Measurements from ENCODE around the gene ERLEC1.

The ERLEC1 gene

DNA sequence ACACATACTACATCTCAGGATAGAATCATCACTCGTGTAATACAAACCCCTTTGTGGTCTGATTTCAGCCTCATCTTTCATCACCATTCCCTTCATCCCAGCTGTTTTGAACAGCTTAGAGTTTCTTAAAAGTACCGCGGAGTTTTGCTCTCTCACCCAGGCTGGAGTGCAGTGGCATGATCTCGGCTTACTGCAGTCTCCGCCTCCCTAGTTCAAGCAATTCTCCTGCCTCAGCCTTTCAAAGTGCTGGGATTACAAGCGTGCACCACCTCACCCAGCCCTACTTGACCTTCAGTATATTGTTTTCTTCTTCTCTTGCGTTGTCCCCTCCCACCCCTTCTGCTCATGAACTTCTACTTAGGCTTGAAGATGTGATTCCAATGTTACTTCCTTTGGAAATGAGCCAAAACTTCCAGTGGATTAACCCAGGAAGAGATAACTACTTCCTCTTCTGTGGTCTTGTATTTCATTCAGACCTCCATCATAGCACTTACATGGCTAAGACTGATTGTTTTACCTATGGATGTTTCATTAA is 15.8 kb downstream of the ERLEC1 start:
- 94% methylated on average over 7 of the region's 7 CpGs for WGBS
- H3K36me3 ChIP-seq (ENCODE audit: control insufficient read depth in 1 of 2, insufficient read depth in 2 of 2, low read depth in 1 of 2, low read length in 2 of 2), result peaks cover 22 to 95% of the 10 kb centered on the region in 2 experiments
- no peaks in the 10 kb centered on the region for H3K4me1 ChIP-seq (ENCODE audit: control insufficient read depth, insufficient read depth, low read depth, low read length)
- H3K79me1 ChIP-seq (replicated peaks; ENCODE audit: low read length, poor library complexity, severe bottlenecking), result peaks cover 14% of the 10 kb centered on the region
- H3K4me2 ChIP-seq (ENCODE audit: low read length, poor library complexity, severe bottlenecking), result no peak overlapping the region
- no peak overlapping the region for H3K18ac ChIP-seq (ENCODE audit: low read depth in 1 of 2, low read length in 2 of 2)
- H3K27me3 ChIP-seq (ENCODE audit: control insufficient read depth in 1 of 2, insufficient read depth in 1 of 2, low read length in 2 of 2), result no peaks in the 10 kb centered on the region
- no peak overlapping the region for H3K4ac ChIP-seq (ENCODE audit: low read depth in 1 of 2, low read length in 2 of 2)
- no peaks in the 10 kb centered on the region for H3K9me3 ChIP-seq (ENCODE audit: control insufficient read depth, low read length)
- no peak overlapping the region for H3K14ac ChIP-seq (ENCODE audit: low read length in 2 of 2)
- no peak overlapping the region for H2AK5ac ChIP-seq (ENCODE audit: low read length, severe bottlenecking)
- no peak overlapping the region for H3K4me3 ChIP-seq (ENCODE audit: insufficient read depth in 1 of 2, low read depth in 1 of 2, low read length in 2 of 2)
- DNase-seq, result no peak
- H4K8ac ChIP-seq (ENCODE audit: low read length), result no peak overlapping the region
- H3K23ac ChIP-seq (ENCODE audit: low read length in 2 of 2), result no peak overlapping the region
- H2BK5ac ChIP-seq (ENCODE audit: low read depth, low read length, poor library complexity, severe bottlenecking), result no peak overlapping the region
- H4K91ac ChIP-seq (ENCODE audit: low read length), result no peak overlapping the region
- H2AFZ ChIP-seq (ENCODE audit: low read depth, low read length), result no peak overlapping the region
- H2BK120ac ChIP-seq (ENCODE audit: low read depth, low read length), result no peak overlapping the region
- no peak overlapping the region for H2BK15ac ChIP-seq (ENCODE audit: low read depth, poor library complexity, severe bottlenecking)
- H2BK12ac ChIP-seq (ENCODE audit: low read length in 2 of 2), result no peak overlapping the region
- H3K9ac ChIP-seq (ENCODE audit: low read length), result no peak overlapping the region
- H3K27ac ChIP-seq (ENCODE audit: low read length, poor library complexity, severe bottlenecking), result no peak overlapping the region

DNA sequence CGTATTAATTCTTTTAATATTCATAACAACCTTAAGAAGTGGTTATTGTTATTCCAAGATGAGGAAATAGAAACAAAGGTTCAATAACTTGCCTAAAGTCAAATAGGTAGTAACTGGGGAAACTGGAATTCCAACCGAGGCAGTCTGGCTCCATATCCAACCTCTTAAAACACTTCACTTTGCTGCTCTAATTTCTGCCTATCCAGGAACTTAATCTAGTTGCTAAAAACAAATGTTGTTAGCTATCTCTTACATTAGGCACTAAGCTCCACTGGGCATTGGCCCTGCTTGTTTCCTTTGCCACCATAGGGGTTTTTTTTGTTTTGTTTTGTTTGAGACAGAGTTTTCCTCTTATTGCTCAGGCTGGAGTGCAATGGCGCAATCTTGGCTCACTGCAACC is 24.8 kb downstream of the ERLEC1 start:
- Histone ChIP-seq H3K9me3 (ENCODE audit: control insufficient read depth, low read length) (no peaks in the 10 kb centered on the region), H3K4me3 (ENCODE audit: insufficient read depth in 1 of 2, low read depth in 1 of 2, low read length in 2 of 2) (no peak overlapping the region), H3K4me1 (ENCODE audit: control insufficient read depth, insufficient read depth, low read depth, low read length) (no peaks in the 10 kb centered on the region), H4K91ac (ENCODE audit: low read length) (no peak overlapping the region), H2BK12ac (ENCODE audit: low read length in 2 of 2) (no peak overlapping the region), H2BK120ac (ENCODE audit: low read depth, low read length) (no peak overlapping the region), H3K4ac (ENCODE audit: low read depth in 1 of 2, low read length in 2 of 2) (no peak overlapping the region), H2BK5ac (ENCODE audit: low read depth, low read length, poor library complexity, severe bottlenecking) (no peak overlapping the region), H3K4me2 (ENCODE audit: low read length, poor library complexity, severe bottlenecking) (no peak overlapping the region), H3K27ac (ENCODE audit: low read length, poor library complexity, severe bottlenecking) (no peak overlapping the region), H2BK15ac (ENCODE audit: low read depth, poor library complexity, severe bottlenecking) (no peak overlapping the region), H2AK5ac (ENCODE audit: low read length, severe bottlenecking) (no peak overlapping the region), H3K27me3 (ENCODE audit: control insufficient read depth in 1 of 2, insufficient read depth in 1 of 2, low read length in 2 of 2) (no peaks in the 10 kb centered on the region), H3K18ac (ENCODE audit: low read depth in 1 of 2, low read length in 2 of 2) (no peak overlapping the region), H3K14ac (ENCODE audit: low read length in 2 of 2) (no peak overlapping the region), H3K9ac (ENCODE audit: low read length) (no peak overlapping the region), H3K79me1 (replicated peaks; ENCODE audit: low read length, poor library complexity, severe bottlenecking) (peaks cover 2% of the 10 kb centered on the region), H3K36me3 (ENCODE audit: control insufficient read depth in 1 of 2, insufficient read depth in 2 of 2, low read depth in 1 of 2, low read length in 2 of 2) (peaks cover 25 to 93% of the 10 kb centered on the region in 2 experiments), H3K23ac (ENCODE audit: low read length in 2 of 2) (no peak overlapping the region), H2AFZ (ENCODE audit: low read depth, low read length) (no peak overlapping the region), H4K8ac (ENCODE audit: low read length) (no peak overlapping the region)
- WGBS, result 100% methylated on average over 1 of the region's 3 CpGs
- DNase-seq, result no peak

DNA sequence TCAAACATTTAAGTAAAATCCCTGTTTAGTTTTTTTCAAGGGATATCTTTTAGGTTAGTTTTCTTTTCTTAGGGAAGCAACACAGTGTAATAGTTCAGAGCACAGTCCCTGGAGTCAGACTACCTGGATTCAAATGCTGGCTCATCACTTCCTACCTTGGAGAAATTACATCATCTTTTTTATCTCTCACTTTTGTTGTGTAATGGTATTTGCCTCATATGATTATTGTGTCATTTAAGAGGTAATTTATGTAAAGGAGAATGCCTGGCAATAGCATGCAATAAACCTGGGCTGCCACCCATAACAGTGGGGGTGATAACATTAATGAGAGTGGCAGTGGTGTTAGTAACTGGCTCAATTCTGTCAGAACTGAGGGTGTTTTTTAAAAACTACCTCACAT is 26.3 kb downstream of the ERLEC1 start:
- Histone ChIP-seq H2BK5ac (ENCODE audit: low read depth, low read length, poor library complexity, severe bottlenecking) (no peak overlapping the region), H3K4me2 (ENCODE audit: low read length, poor library complexity, severe bottlenecking) (no peak overlapping the region), H2AFZ (ENCODE audit: low read depth, low read length) (no peak overlapping the region), H2BK15ac (ENCODE audit: low read depth, poor library complexity, severe bottlenecking) (no peak overlapping the region), H3K79me1 (replicated peaks; ENCODE audit: low read length, poor library complexity, severe bottlenecking) (no peaks in the 10 kb centered on the region), H3K9ac (ENCODE audit: low read length) (no peak overlapping the region), H3K27ac (ENCODE audit: low read length, poor library complexity, severe bottlenecking) (no peak overlapping the region), H3K9me3 (ENCODE audit: control insufficient read depth, low read length) (no peaks in the 10 kb centered on the region), H3K27me3 (ENCODE audit: control insufficient read depth in 1 of 2, insufficient read depth in 1 of 2, low read length in 2 of 2) (no peaks in the 10 kb centered on the region), H3K18ac (ENCODE audit: low read depth in 1 of 2, low read length in 2 of 2) (no peak overlapping the region), H3K36me3 (ENCODE audit: control insufficient read depth in 1 of 2, insufficient read depth in 2 of 2, low read depth in 1 of 2, low read length in 2 of 2) (peaks cover 19 to 91% of the 10 kb centered on the region in 2 experiments), H4K8ac (ENCODE audit: low read length) (no peak overlapping the region), H3K4me3 (ENCODE audit: insufficient read depth in 1 of 2, low read depth in 1 of 2, low read length in 2 of 2) (no peak overlapping the region), H2AK5ac (ENCODE audit: low read length, severe bottlenecking) (no peak overlapping the region), H2BK120ac (ENCODE audit: low read depth, low read length) (no peak overlapping the region), H3K23ac (ENCODE audit: low read length in 2 of 2) (no peak overlapping the region), H2BK12ac (ENCODE audit: low read length in 2 of 2) (no peak overlapping the region), H3K14ac (ENCODE audit: low read length in 2 of 2) (no peak overlapping the region), H4K91ac (ENCODE audit: low read length) (no peak overlapping the region), H3K4ac (ENCODE audit: low read depth in 1 of 2, low read length in 2 of 2) (no peak overlapping the region), H3K4me1 (ENCODE audit: control insufficient read depth, insufficient read depth, low read depth, low read length) (no peaks in the 10 kb centered on the region)
- DNase-seq, result no peak

DNA sequence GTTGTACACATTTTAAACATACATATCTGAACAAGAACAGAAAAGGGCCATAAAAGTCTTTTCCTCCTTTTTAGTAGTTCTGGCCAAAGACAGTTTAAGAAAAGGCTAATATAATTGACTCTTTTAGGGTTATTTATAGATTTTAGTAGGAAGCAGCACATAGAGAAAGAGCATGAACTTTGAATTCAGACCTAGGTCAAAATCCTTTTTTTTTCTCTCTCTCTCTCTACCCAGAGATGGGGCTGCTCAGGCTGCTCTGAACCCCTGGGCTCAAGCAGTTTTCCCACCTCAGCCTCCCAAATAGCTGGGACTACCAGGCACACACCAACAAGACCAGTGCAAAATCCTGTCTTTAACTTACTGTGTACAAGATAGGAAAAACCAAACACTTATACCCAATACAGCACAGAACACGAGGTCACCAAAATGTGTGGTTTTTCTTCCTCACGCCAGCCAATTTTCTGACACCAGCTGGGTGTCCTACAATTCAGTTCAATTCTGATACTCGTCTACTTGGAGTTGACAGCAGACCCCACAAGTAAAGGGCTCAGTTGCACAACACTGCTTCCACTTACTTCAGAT is 32.1 kb downstream of the ERLEC1 start:
- no peak overlapping the region for H3K18ac ChIP-seq (ENCODE audit: low read depth in 1 of 2, low read length in 2 of 2)
- no peak overlapping the region for H2BK5ac ChIP-seq (ENCODE audit: low read depth, low read length, poor library complexity, severe bottlenecking)
- H3K36me3 ChIP-seq (ENCODE audit: control insufficient read depth in 1 of 2, insufficient read depth in 2 of 2, low read depth in 1 of 2, low read length in 2 of 2), result peaks cover 22 to 65% of the 10 kb centered on the region in 2 experiments
- no peak overlapping the region for H3K4me2 ChIP-seq (ENCODE audit: low read length, poor library complexity, severe bottlenecking)
- H2BK120ac ChIP-seq (ENCODE audit: low read depth, low read length), result no peak overlapping the region
- no peak overlapping the region for H2BK12ac ChIP-seq (ENCODE audit: low read length in 2 of 2)
- no peak overlapping the region for H3K23ac ChIP-seq (ENCODE audit: low read length in 2 of 2)
- H4K91ac ChIP-seq (ENCODE audit: low read length), result no peak overlapping the region
- H3K27ac ChIP-seq (ENCODE audit: low read length, poor library complexity, severe bottlenecking), result no peak overlapping the region
- no peak overlapping the region for H3K9ac ChIP-seq (ENCODE audit: low read length)
- no peak overlapping the region for H4K8ac ChIP-seq (ENCODE audit: low read length)
- H2AFZ ChIP-seq (ENCODE audit: low read depth, low read length), result no peak overlapping the region
- H3K4me3 ChIP-seq (ENCODE audit: insufficient read depth in 1 of 2, low read depth in 1 of 2, low read length in 2 of 2), result no peak overlapping the region
- DNase-seq, result no peak
- no peak overlapping the region for H3K4ac ChIP-seq (ENCODE audit: low read depth in 1 of 2, low read length in 2 of 2)
- H3K4me1 ChIP-seq (ENCODE audit: control insufficient read depth, insufficient read depth, low read depth, low read length), result no peaks in the 10 kb centered on the region
- H3K27me3 ChIP-seq (ENCODE audit: control insufficient read depth in 1 of 2, insufficient read depth in 1 of 2, low read length in 2 of 2), result no peaks in the 10 kb centered on the region
- no peaks in the 10 kb centered on the region for H3K9me3 ChIP-seq (ENCODE audit: control insufficient read depth, low read length)
- no peak overlapping the region for H2AK5ac ChIP-seq (ENCODE audit: low read length, severe bottlenecking)
- H3K79me1 ChIP-seq (replicated peaks; ENCODE audit: low read length, poor library complexity, severe bottlenecking), result no peaks in the 10 kb centered on the region
- no peak overlapping the region for H3K14ac ChIP-seq (ENCODE audit: low read length in 2 of 2)
- H2BK15ac ChIP-seq (ENCODE audit: low read depth, poor library complexity, severe bottlenecking), result no peak overlapping the region
- 91% methylated on average over 3 of the region's 3 CpGs for WGBS
